HepG2 (cell line): ENCODE results near the gene MDH1. TPM values are rescaled to one million over a fixed set of nuclear protein-coding genes. Genes with fewer than 3 reads are reported as not detected.

Experiments used
- ATF3 ChIP-seq: sonication (generic); formaldehyde crosslinking; IDR thresholded peaks from 2 replicates; pipeline ENCODE4 v1.4.0; 2020; ENCODE audit warnings: missing genetic modification reagents
- MBNL3 ChIP-seq: fragments of 250-450 bp; sonication (Bioruptor Pico); conservative IDR thresholded peaks from 2 replicates; pipeline ENCODE4 v1.8.0; 2022; ENCODE audit warnings: mild to moderate bottlenecking, inconsistent platforms
- MTF2 ChIP-seq: sonication (generic); formaldehyde crosslinking; IDR thresholded peaks from 2 replicates; pipeline ENCODE4 v1.5.0; 2020; ENCODE audit warnings: missing genetic modification reagents, borderline replicate concordance
- NRL ChIP-seq: sonication (generic); formaldehyde crosslinking; IDR thresholded peaks from 2 replicates; pipeline ENCODE4 v1.5.0; 2020; ENCODE audit warnings: missing genetic modification reagents, mild to moderate bottlenecking, moderate library complexity, borderline replicate concordance
- PBX3 ChIP-seq: sonication (generic); formaldehyde crosslinking; IDR thresholded peaks from 2 replicates; pipeline ENCODE4 v1.8.1; 2023; ENCODE audit warnings: missing genetic modification reagents, inconsistent platforms, borderline replicate concordance
- PRDM4 ChIP-seq: sonication (generic); formaldehyde crosslinking; IDR thresholded peaks from 2 replicates; pipeline ENCODE4 v1.9.0; 2021; ENCODE audit warnings: missing genetic modification reagents, borderline replicate concordance
- STAG1 ChIP-seq: sonication (generic); formaldehyde crosslinking; IDR thresholded peaks from 2 replicates; pipeline ENCODE4 v1.4.0; 2020; ENCODE audit warnings: missing genetic modification reagents
- ZBTB26 ChIP-seq: IDR thresholded peaks from 2 replicates; pipeline ENCODE4 v1.6.1; 2016; ENCODE audit warnings: missing compliant biosample characterization, missing genetic modification reagents, borderline replicate concordance
- ZNF251 ChIP-seq: sonication (generic); formaldehyde crosslinking; IDR thresholded peaks from 2 replicates; pipeline ENCODE4 v1.9.0; 2021; ENCODE audit warnings: mild to moderate bottlenecking, missing genetic modification reagents
- ZNF337 ChIP-seq: sonication (generic); formaldehyde crosslinking; IDR thresholded peaks from 2 replicates; pipeline ENCODE4 v1.5.1; 2020; ENCODE audit warnings: missing genetic modification reagents, low read depth, mild to moderate bottlenecking, borderline replicate concordance
- ZNF383 ChIP-seq: sonication (generic); formaldehyde crosslinking; IDR thresholded peaks from 2 replicates; pipeline ENCODE4 v1.4.0; 2020; ENCODE audit warnings: missing genetic modification reagents, mild to moderate bottlenecking, borderline replicate concordance
- ZNF431 ChIP-seq: sonication (generic); formaldehyde crosslinking; IDR thresholded peaks from 2 replicates; pipeline ENCODE4 v1.9.0; 2022; ENCODE audit warnings: missing genetic modification reagents, low read depth, mild to moderate bottlenecking, borderline replicate concordance
- ZSCAN5A ChIP-seq: sonication (generic); formaldehyde crosslinking; IDR thresholded peaks from 2 replicates; pipeline ENCODE4 v1.8.0; 2022; ENCODE audit warnings: mild to moderate bottlenecking, missing genetic modification reagents, borderline replicate concordance
- polyA plus RNA-seq, 8 experiments: library from polyadenylated mRNA; depleted of rRNA in 3 of 8; stranded (reverse) in 7 of 8; unstranded in 1 of 8; fragments of >200 nt; fragmentation: Illumina TruSeq in 4 of 8; extraction: Trizol in 4 of 8; gene quantifications; 2 replicates each; pipeline versions ENCODE4 v1.2.1 to v1.2.3, GENCODE V29; 2011 to 2016; ENCODE audit warnings: low read depth in 4 of 8, missing spikeins in 1 of 8, mixed read lengths in 1 of 8; ENCODE audit not compliant: insufficient read depth in 1 of 8
- total RNA-seq, 5 experiments: library from RNA; depleted of rRNA; stranded (reverse); fragments of >200 nt; fragmentation: Illumina TruSeq; extraction: Trizol; gene quantifications; 2 replicates each; pipeline ENCODE4 v1.2.3, GENCODE V29; 2016; ENCODE audit warnings: low read depth in 1 of 5
- TF ChIP-seq, protein P1 (sequence below): sonication (generic); formaldehyde crosslinking; IDR thresholded peaks from 2 replicates; pipeline ENCODE4 v1.4.0; 2020; ENCODE audit warnings: missing genetic modification reagents, mild to moderate bottlenecking, borderline replicate concordance

Gene MDH1
- total and polyA plus RNA-seq, 2 of the 13 experiments (the other 11 are each of a cell fraction or from before 2014, with no cell fraction given): 293 to 415 TPM

DNA sequence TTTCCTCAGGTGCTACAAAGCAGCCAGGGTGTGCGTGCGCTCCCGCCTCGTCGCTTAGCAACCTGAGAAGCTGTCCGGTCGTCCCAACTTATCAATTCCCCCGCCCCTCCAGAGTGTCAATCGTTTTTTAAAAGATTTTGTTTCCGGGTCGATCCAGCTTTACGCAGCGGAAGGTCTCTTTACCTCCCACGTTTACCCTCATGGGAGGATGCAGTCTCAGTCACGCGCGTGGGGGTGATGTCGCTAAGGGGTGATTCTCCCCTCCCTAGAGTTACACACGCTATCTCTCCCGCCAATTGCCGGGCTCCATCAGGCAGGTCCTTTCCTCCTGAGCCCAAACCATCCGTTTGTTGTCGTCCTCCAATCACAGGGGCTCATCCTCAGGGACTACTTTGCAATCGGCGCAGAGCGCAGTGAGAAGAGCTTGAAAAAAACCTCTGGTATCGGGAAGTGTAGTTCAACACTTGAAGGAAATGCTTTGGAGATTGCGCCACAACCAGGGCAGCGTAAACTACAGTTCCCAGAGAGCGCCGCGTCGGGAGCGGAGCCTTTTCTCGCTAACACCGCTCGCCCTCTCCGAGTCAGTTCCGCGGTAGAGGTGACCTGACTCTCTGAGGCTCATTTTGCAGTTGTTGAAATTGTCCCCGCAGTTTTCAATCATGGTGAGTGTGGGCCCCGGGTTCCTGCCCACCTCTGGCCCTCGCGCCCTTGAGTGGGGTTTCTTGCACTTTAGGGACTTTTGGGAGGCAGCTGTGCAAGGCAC, at the start of gene MDH1, which contains the start of gene WDPCP (continued):
- TF ChIP-seq ZBTB26 (peak; percentile 80; the same call in 1 of the 2 replicates), ATF3 (CRISPR knock-in tag) (0 out of 2 replicates have a peak, but pooled peaks have one; percentile 39), ZNF383 (CRISPR knock-in tag) (no peak), ZSCAN5A (CRISPR knock-in tag) (peak; percentile 79; the same call in 1 of the 2 replicates), PRDM4 (CRISPR knock-in tag) (no peak), MTF2 (CRISPR knock-in tag) (no peak), ZNF337 (CRISPR knock-in tag) (no peak; the same call in 1 of the 2 replicates), PBX3 (no peak), ZNF431 (peak; percentile 97), STAG1 (CRISPR knock-in tag) (0 out of 2 replicates have a peak, but pooled peaks have one; percentile 14), MBNL3 (peak; percentile 93; the same call in 1 of the 2 replicates), NRL (CRISPR knock-in tag) (peak; percentile 6; the same call in 1 of the 2 replicates), ZNF251 (CRISPR knock-in tag) (no peak)
- TF ChIP-seq, protein P1, sequence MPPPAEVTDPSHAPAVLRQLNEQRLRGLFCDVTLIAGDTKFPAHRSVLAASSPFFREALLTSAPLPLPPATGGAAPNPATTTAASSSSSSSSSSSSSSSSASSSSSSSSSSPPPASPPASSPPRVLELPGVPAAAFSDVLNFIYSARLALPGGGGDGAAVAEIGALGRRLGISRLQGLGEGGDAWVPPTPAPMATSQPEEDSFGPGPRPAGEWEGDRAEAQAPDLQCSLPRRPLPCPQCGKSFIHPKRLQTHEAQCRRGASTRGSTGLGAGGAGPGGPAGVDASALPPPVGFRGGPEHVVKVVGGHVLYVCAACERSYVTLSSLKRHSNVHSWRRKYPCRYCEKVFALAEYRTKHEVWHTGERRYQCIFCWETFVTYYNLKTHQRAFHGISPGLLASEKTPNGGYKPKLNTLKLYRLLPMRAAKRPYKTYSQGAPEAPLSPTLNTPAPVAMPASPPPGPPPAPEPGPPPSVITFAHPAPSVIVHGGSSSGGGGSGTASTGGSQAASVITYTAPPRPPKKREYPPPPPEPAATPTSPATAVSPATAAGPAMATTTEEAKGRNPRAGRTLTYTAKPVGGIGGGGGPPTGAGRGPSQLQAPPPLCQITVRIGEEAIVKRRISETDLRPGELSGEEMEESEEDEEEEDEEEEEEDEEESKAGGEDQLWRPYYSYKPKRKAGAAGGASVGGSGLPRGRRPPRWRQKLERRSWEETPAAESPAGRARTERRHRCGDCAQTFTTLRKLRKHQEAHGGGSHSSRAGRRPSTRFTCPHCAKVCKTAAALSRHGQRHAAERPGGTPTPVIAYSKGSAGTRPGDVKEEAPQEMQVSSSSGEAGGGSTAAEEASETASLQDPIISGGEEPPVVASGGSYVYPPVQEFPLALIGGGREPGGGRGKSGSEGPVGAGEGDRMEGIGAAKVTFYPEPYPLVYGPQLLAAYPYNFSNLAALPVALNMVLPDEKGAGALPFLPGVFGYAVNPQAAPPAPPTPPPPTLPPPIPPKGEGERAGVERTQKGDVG (CRISPR knock-in tag): no peak
